KMS-11 (cell line): ENCODE data around the gene ADAM12.

Experiments used
- H2AFZ ChIP-seq: fragments of 200-600 bp; sonication (generic); 2 replicates; pipeline ENCODE4 v1.6.1; 2016; ENCODE audit warnings: antibody characterized with exemption, mixed run types, low read depth
- H3K27ac ChIP-seq: fragments of 200-600 bp; sonication (generic); 2 replicates; pipeline ENCODE4 v1.6.1; 2016; ENCODE audit warnings: mild to moderate bottlenecking, mixed run types
- H3K27me3 ChIP-seq: fragments of 200-600 bp; sonication (generic); 2 replicates; pipeline ENCODE4 v1.6.1; 2017; ENCODE audit warnings: mild to moderate bottlenecking, low read depth, mixed run types, moderate library complexity; ENCODE audit not compliant: insufficient read depth
- H3K36me3 ChIP-seq: fragments of 200-600 bp; sonication (generic); 2 replicates; pipeline ENCODE4 v1.6.1; 2017; ENCODE audit warnings: mild to moderate bottlenecking, mixed run types; ENCODE audit not compliant: insufficient read depth
- H3K4me1 ChIP-seq: fragments of 200-600 bp; sonication (generic); 2 replicates; pipeline ENCODE4 v1.6.1; 2016; ENCODE audit warnings: mild to moderate bottlenecking, low read depth, mixed run types; ENCODE audit not compliant: poor library complexity, severe bottlenecking
- H3K4me2 ChIP-seq: fragments of 200-600 bp; sonication (generic); 2 replicates; pipeline ENCODE4 v1.7.0; 2016; ENCODE audit warnings: mild to moderate bottlenecking, mixed run types
- H3K4me3 ChIP-seq: fragments of 200-600 bp; sonication (generic); IDR thresholded peaks from 2 replicates; pipeline ENCODE4 v1.6.1; 2017; ENCODE audit warnings: low read depth, low read length, mixed read lengths; ENCODE audit not compliant: insufficient read depth
- H3K79me2 ChIP-seq: fragments of 200-600 bp; sonication (generic); 2 replicates; pipeline ENCODE4 v1.6.1; 2016; ENCODE audit warnings: low read depth, mixed run types; ENCODE audit not compliant: insufficient read depth
- H3K9ac ChIP-seq: fragments of 200-600 bp; sonication (generic); 2 replicates; pipeline ENCODE4 v1.6.1; 2016; ENCODE audit warnings: mild to moderate bottlenecking, mixed run types
- H4K20me1 ChIP-seq: fragments of 200-600 bp; sonication (generic); 2 replicates; pipeline ENCODE4 v1.6.1; 2016; ENCODE audit warnings: mild to moderate bottlenecking, mixed run types; ENCODE audit not compliant: insufficient read depth
- CTCF ChIP-seq: fragments of 200-600 bp; sonication (generic); conservative IDR thresholded peaks from 2 replicates; pipeline ENCODE4 v1.6.1; 2017; ENCODE audit warnings: low read depth, mild to moderate bottlenecking, antibody characterized with exemption, low read length, moderate library complexity, mixed read lengths

ADAM12 gene

GRCh38 chr10:126058507-126058906 lies 329.8 kb downstream of the ADAM12 start:
- Histone ChIP-seq H3K27me3 (no peaks in the 10 kb centered on the region), H3K79me2 (no peaks in the 10 kb centered on the region), H3K4me3 (no peak overlapping the region), H2AFZ (no peak overlapping the region), H3K4me2 (no peak overlapping the region), H3K4me1 (no peaks in the 10 kb centered on the region), H3K36me3 (no peaks in the 10 kb centered on the region), H3K9ac (no peak overlapping the region), H4K20me1 (no peaks in the 10 kb centered on the region), H3K27ac (no peak overlapping the region)
- TF ChIP-seq CTCF = no peak

GRCh38 chr10:126058104-126058503 lies 330.2 kb downstream of the ADAM12 start:
- Histone ChIP-seq H3K4me1 (no peaks in the 10 kb centered on the region), H3K4me3 (no peak overlapping the region), H3K27ac (no peak overlapping the region), H2AFZ (no peak overlapping the region), H3K9ac (no peak overlapping the region), H3K27me3 (no peaks in the 10 kb centered on the region), H4K20me1 (no peaks in the 10 kb centered on the region), H3K36me3 (no peaks in the 10 kb centered on the region), H3K79me2 (no peaks in the 10 kb centered on the region), H3K4me2 (no peak overlapping the region)
- TF ChIP-seq CTCF = no peak

GRCh38 chr10:126057494-126057893 lies 330.8 kb downstream of the ADAM12 start:
- no peak for TF ChIP-seq CTCF
- no peak overlapping the region for H3K27ac ChIP-seq
- H2AFZ ChIP-seq = no peak overlapping the region
- no peak overlapping the region for H3K9ac ChIP-seq
- H3K27me3 ChIP-seq = no peaks in the 10 kb centered on the region
- H4K20me1 ChIP-seq = no peaks in the 10 kb centered on the region
- H3K4me2 ChIP-seq = no peak overlapping the region
- H3K4me3 ChIP-seq = no peak overlapping the region
- H3K79me2 ChIP-seq = no peaks in the 10 kb centered on the region
- H3K36me3 ChIP-seq = no peaks in the 10 kb centered on the region
- H3K4me1 ChIP-seq = no peaks in the 10 kb centered on the region

DNA sequence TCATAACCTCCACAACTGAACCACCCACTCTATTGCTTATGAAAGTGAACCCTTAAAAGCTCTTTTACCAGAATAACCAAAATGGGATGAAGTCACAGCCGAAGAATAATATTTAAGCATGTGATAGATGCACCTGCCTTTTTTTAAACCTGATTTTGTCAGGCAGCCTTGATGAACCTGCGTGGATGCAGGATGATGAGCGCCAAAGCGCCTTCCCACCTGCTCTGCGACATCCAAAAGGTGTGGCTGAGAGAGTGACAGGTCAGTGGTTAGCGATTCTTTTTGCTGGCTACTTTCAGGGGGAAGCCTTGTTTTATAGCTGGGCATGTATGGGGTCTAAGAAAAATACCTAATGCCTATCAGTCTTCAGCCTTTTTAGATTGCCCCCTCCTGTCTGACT lies 334.1 kb downstream of the ADAM12 start:
- no peak overlapping the region for H3K4me3 ChIP-seq
- H3K79me2 ChIP-seq = no peaks in the 10 kb centered on the region
- H3K27ac ChIP-seq = no peak overlapping the region
- no peak for TF ChIP-seq CTCF
- H3K4me1 ChIP-seq = no peaks in the 10 kb centered on the region
- no peaks in the 10 kb centered on the region for H4K20me1 ChIP-seq
- H2AFZ ChIP-seq = no peak overlapping the region
- no peak overlapping the region for H3K4me2 ChIP-seq
- H3K9ac ChIP-seq = no peak overlapping the region
- H3K36me3 ChIP-seq = no peaks in the 10 kb centered on the region
- H3K27me3 ChIP-seq = no peaks in the 10 kb centered on the region

GRCh38 chr10:126052171-126052570 lies 336.1 kb downstream of the ADAM12 start:
- no peak overlapping the region for H3K27ac ChIP-seq
- H3K4me3 ChIP-seq = no peak overlapping the region
- TF ChIP-seq CTCF = no peak
- no peaks in the 10 kb centered on the region for H4K20me1 ChIP-seq
- H2AFZ ChIP-seq = no peak overlapping the region
- no peaks in the 10 kb centered on the region for H3K36me3 ChIP-seq
- H3K27me3 ChIP-seq = no peaks in the 10 kb centered on the region
- H3K4me1 ChIP-seq = no peaks in the 10 kb centered on the region
- H3K79me2 ChIP-seq = no peaks in the 10 kb centered on the region
- no peak overlapping the region for H3K9ac ChIP-seq
- H3K4me2 ChIP-seq = no peak overlapping the region
